GM12878 (cell line): ENCODE results near the gene DGCR8. TPM values are rescaled to one million over a fixed set of nuclear protein-coding genes. Genes with fewer than 3 reads are reported as not detected.

Experiments used
- ATAC-seq: fragments of 200-7000 bp; cut with Tn5 transposase; 3 replicates; pipeline ENCODE4 v1.9.1; 2020; ENCODE audit warnings: mild to moderate bottlenecking, moderate library complexity
- BruUV-seq: library from RNA; stranded (reverse); fragments of 400-500 nt; replicated peaks from 2 replicates; lab custom pipeline; 2021; lab: Mats Ljungman, UMichigan
- CTCF ChIA-PET: fragments of 300-600 bp; sonication (Branson Sonifier 250); formaldehyde crosslinking; extraction: SDS; loops from one replicate; lab custom pipeline; 2021; ENCODE audit warnings: inconsistent platforms; lab: Yijun Ruan, JAX
- POLR2A ChIA-PET: fragments of 350-600 bp; formaldehyde crosslinking; extraction: SDS; loops from one replicate; lab custom pipeline; 2021; ENCODE audit warnings: inconsistent platforms; lab: Charles Lee
- RAD21 ChIA-PET: fragments of 300-600 bp; sonication (Branson Sonifier 250); formaldehyde crosslinking; loops from one replicate; lab custom pipeline; 2023; ENCODE audit warnings: antibody characterized with exemption; ENCODE audit not compliant: unreplicated experiment; lab: Charles Lee
- SMC1A ChIA-PET: fragments of 300-600 bp; sonication (Branson Sonifier 250); formaldehyde crosslinking; loops from one replicate; lab custom pipeline; 2023; ENCODE audit not compliant: unreplicated experiment, uncharacterized antibody; lab: Charles Lee
- DNase-seq: peaks from one replicate; pipeline ENCODE4 v3.0.0-alpha.2; 2011; ENCODE audit warnings: low read depth, low spot score
- FAIRE-seq: peaks from 3 replicates; lab custom pipeline; 2011; peaks lifted over from hg19 to GRCh38; lab: Jason Lieb, UNC
- H2AFZ ChIP-seq: 2 replicates; pipeline ENCODE4 v1.6.0; 2011; ENCODE audit warnings: low read depth, low read length, control low read depth; ENCODE audit not compliant: control insufficient read depth
- H3K27ac ChIP-seq: 2 replicates; pipeline ENCODE4 v1.5.1; 2011; ENCODE audit warnings: control low read depth; ENCODE audit not compliant: control insufficient read depth, insufficient read depth
- H3K27me3 ChIP-seq, 2 experiments: replicated peaks in 1 of 2; 2 replicates each; pipeline versions ENCODE4 v1.6.0 to v1.6.1; 2011; ENCODE audit warnings: low read length in 1 of 2; ENCODE audit not compliant: control insufficient read depth in 2 of 2, insufficient read depth in 2 of 2
- H3K36me3 ChIP-seq, 2 experiments: 2 replicates each; pipeline ENCODE4 v1.5.1; 2011; ENCODE audit warnings: low read length in 1 of 2; ENCODE audit not compliant: control insufficient read depth in 2 of 2, insufficient read depth in 2 of 2
- H3K4me1 ChIP-seq: 2 replicates; pipeline ENCODE4 v1.6.1; 2011; ENCODE audit warnings: mild to moderate bottlenecking, low read length, moderate library complexity, mixed read lengths; ENCODE audit not compliant: control insufficient read depth, insufficient read depth
- H3K4me2 ChIP-seq: 2 replicates; pipeline ENCODE4 v1.6.0; 2011; ENCODE audit warnings: control low read depth; ENCODE audit not compliant: control insufficient read depth, insufficient read depth
- H3K4me3 ChIP-seq: fragments of 200-600 bp; sonication (generic); 2 replicates; pipeline ENCODE4 v1.5.1; 2016
- H3K79me2 ChIP-seq: 2 replicates; pipeline ENCODE4 v1.6.0; 2011; ENCODE audit warnings: low read length; ENCODE audit not compliant: control insufficient read depth, insufficient read depth
- H3K9ac ChIP-seq: 2 replicates; pipeline ENCODE4 v1.8.0; 2011; ENCODE audit warnings: low read length, control low read depth, mixed read lengths; ENCODE audit not compliant: control insufficient read depth, insufficient read depth
- H3K9me3 ChIP-seq: replicated peaks from 3 replicates; pipeline ENCODE4 v1.5.1; 2011; ENCODE audit warnings: mild to moderate bottlenecking, low read length; ENCODE audit not compliant: control insufficient read depth, insufficient read depth
- H4K20me1 ChIP-seq: 2 replicates; pipeline ENCODE4 v1.6.0; 2011; ENCODE audit not compliant: control insufficient read depth, insufficient read depth
- BRCA1 ChIP-seq: IDR thresholded peaks from 2 replicates; pipeline ENCODE4 v1.6.1; 2011; ENCODE audit warnings: low read depth, low read length, improper control_type of control experiment
- CREB1 ChIP-seq: IDR thresholded peaks from 2 replicates; pipeline ENCODE4 v1.6.1; 2012; ENCODE audit warnings: low read depth, mild to moderate bottlenecking, inconsistent platforms
- DPF2 ChIP-seq: fragments of 450-650 bp; IDR thresholded peaks from 2 replicates; pipeline ENCODE4 v1.6.1; 2017; ENCODE audit warnings: mild to moderate bottlenecking
- GABPA ChIP-seq: IDR thresholded peaks from 2 replicates; pipeline ENCODE4 v1.6.1; 2014; ENCODE audit warnings: antibody characterized with exemption, low read depth, mild to moderate bottlenecking, inconsistent platforms
- HDAC2 ChIP-seq: fragments of 200-600 bp; sonication (generic); IDR thresholded peaks from 2 replicates; pipeline ENCODE4 v1.6.1; 2017
- IKZF1 ChIP-seq: fragments of 450-650 bp; conservative IDR thresholded peaks from 2 replicates; pipeline ENCODE4 v1.6.1; 2017; ENCODE audit warnings: antibody characterized with exemption, mild to moderate bottlenecking
- IKZF2 ChIP-seq, 2 experiments: fragments of 450-650 bp; IDR thresholded peaks; 2 replicates each; pipeline ENCODE4 v1.6.1; 2017; ENCODE audit warnings: mild to moderate bottlenecking in 2 of 2, moderate library complexity in 2 of 2
- IRF4 ChIP-seq: IDR thresholded peaks from 2 replicates; pipeline ENCODE4 v1.6.1; 2011; ENCODE audit warnings: low read depth, low read length
- MTA3 ChIP-seq: IDR thresholded peaks from 2 replicates; pipeline ENCODE4 v1.6.1; 2012; ENCODE audit warnings: low read length, inconsistent platforms, borderline replicate concordance
- NRF1 ChIP-seq: conservative IDR thresholded peaks from 2 replicates; pipeline ENCODE4 v1.6.1; 2011; ENCODE audit warnings: mild to moderate bottlenecking, low read depth, low read length, improper control_type of control experiment
- PKNOX1 ChIP-seq: fragments of 450-650 bp; IDR thresholded peaks from 2 replicates; pipeline ENCODE4 v1.6.1; 2016; ENCODE audit warnings: mild to moderate bottlenecking
- RAD51 ChIP-seq: fragments of 450-650 bp; IDR thresholded peaks from 2 replicates; pipeline ENCODE4 v1.6.1; 2016; ENCODE audit warnings: moderate library complexity, mild to moderate bottlenecking, inconsistent platforms
- RUNX3 ChIP-seq: IDR thresholded peaks from 2 replicates; pipeline ENCODE4 v1.6.1; 2012; ENCODE audit warnings: low read length, inconsistent platforms
- SMAD1 ChIP-seq: fragments of 450-650 bp; IDR thresholded peaks from 2 replicates; pipeline ENCODE4 v1.6.1; 2018; ENCODE audit warnings: mild to moderate bottlenecking, low read depth; ENCODE audit not compliant: partially characterized antibody
- SREBF1 ChIP-seq: IDR thresholded peaks from 2 replicates; pipeline ENCODE4 v1.6.1; 2012; ENCODE audit warnings: mild to moderate bottlenecking, low read length
- ZNF274 ChIP-seq: IDR thresholded peaks from one replicate; pipeline ENCODE4 v1.8.0; 2011; ENCODE audit not compliant: insufficient read length, insufficient read depth
- ZNF384 ChIP-seq: IDR thresholded peaks from 2 replicates; pipeline ENCODE4 v1.6.1; 2012; ENCODE audit warnings: low read depth, mild to moderate bottlenecking, low read length, improper control_type of control experiment, borderline replicate concordance
- ZNF622 ChIP-seq: fragments of 450-650 bp; IDR thresholded peaks from 2 replicates; pipeline ENCODE4 v1.6.1; 2017; ENCODE audit warnings: mild to moderate bottlenecking, inconsistent platforms
- ZSCAN29 ChIP-seq: fragments of 450-650 bp; IDR thresholded peaks from 2 replicates; pipeline ENCODE4 v1.6.1; 2017; ENCODE audit warnings: mild to moderate bottlenecking, moderate library complexity
- WGBS: methylation state at CpG from one replicate; pipeline ENCODE4 v1.1.6; 2016; ENCODE audit warnings: low lambda C conversion rate; ENCODE audit not compliant: insufficient replicate concordance, insufficient coverage; ENCODE audit errors: missing lambda C conversion rate; 5-methylcytosine and 5-hydroxymethylcytosine counted together
- in situ Hi-C: fragments of 300-500 bp; cut with MboI; formaldehyde crosslinking; loops from 9 replicates; pipeline ENCODE4 v1.14.3; 2018; ENCODE audit warnings: mixed read lengths
- intact Hi-C: fragments of 100-400 bp; cut with micrococcal nuclease; formaldehyde crosslinking; loops from one replicate; pipeline ENCODE4 v1.14.2; 2022; ENCODE audit not compliant: unreplicated experiment
- polyA plus RNA-seq, 11 experiments: library from polyadenylated mRNA; depleted of rRNA in 4 of 11; unstranded in 6 of 11; stranded (reverse) in 5 of 11; fragments of >200 nt; fragmentation: Nextera tagmentation in 4 of 11; fragmentation: Illumina TruSeq in 1 of 11; extraction: Ambion mirVana in 4 of 11; extraction: Trizol in 1 of 11; gene quantifications; 1 replicate in 1 of 11; 2 replicates in 10 of 11; pipeline versions ENCODE4 v1.2.1 to v1.2.3, GENCODE V29; 2011 to 2016; ENCODE audit warnings: inconsistent platforms in 2 of 11, missing spikeins in 2 of 11, low read depth in 1 of 11
- total RNA-seq, 4 experiments: library from RNA; depleted of rRNA in 3 of 4; stranded (reverse); fragments of >200 nt in 3 of 4; fragmentation: Illumina TruSeq in 1 of 4; extraction: Trizol in 1 of 4; gene quantifications; 2 replicates each; pipeline versions ENCODE4 v1.2.1 to v1.2.3, GENCODE V29; 2013 to 2021

DGCR8 gene
- total and polyA plus RNA-seq, 10 of the 15 experiments (the other 5 are each of a cell fraction or from before 2014, with no cell fraction given), result 1.2 to 35.1 (median 17.2) TPM

GRCh38 chr22:20135806-20136602, 56.0 kb downstream of the DGCR8 start:
- no peaks in the 10 kb centered on the region for H3K27me3 ChIP-seq
- H4K20me1 ChIP-seq, result no peaks in the 10 kb centered on the region
- H3K4me2 ChIP-seq, result no peak overlapping the region
- SMC1A ChIA-PET, result no interaction called here
- 81% methylated on average over 25 of the region's 25 CpGs for WGBS
- RAD21 ChIA-PET, result no interaction called here
- CTCF ChIA-PET, result no interaction called here
- intact Hi-C loops (no loop called here), in situ Hi-C loops (no loop called here)
- H3K4me1 ChIP-seq, result peaks cover 9% of the 10 kb centered on the region
- no peaks in the 10 kb centered on the region for H3K9me3 ChIP-seq
- TF ChIP-seq RUNX3 (no peak), PKNOX1 (no peak), CREB1 (no peak), IRF4 (no peak), ZNF384 (no peak), SREBF1 (no peak), DPF2 (no peak), ZSCAN29 (no peak), IKZF2 (IDR thresholded peaks at IDR 0.05) (no peak), NRF1 (no peak), MTA3 (no peak), BRCA1 (no peak), SMAD1 (no peak), RAD51 (no peak), GABPA (no peak), ZNF274 (no peak), IKZF1 (no peak), ZNF622 (no peak), HDAC2 (no peak)
- H3K79me2 ChIP-seq, result peaks cover 7% of the 10 kb centered on the region
- POLR2A ChIA-PET, result no interaction called here
- no peak overlapping the region for H3K9ac ChIP-seq
- ATAC-seq (no peak), DNase-seq (no peak), FAIRE-seq (no peak)
- BruUV-seq, result no TSS peak
- H3K36me3 ChIP-seq, result no peaks in the 10 kb centered on the region; a peak in 1 of 4 replicates
- no peak overlapping the region for H3K4me3 ChIP-seq
- no peak overlapping the region for H2AFZ ChIP-seq
- H3K27ac ChIP-seq, result no peak overlapping the region
